Type B pancreatic cell (in vitro differentiated cells): ENCODE results near the gene OSBPL2. TPM values are rescaled to one million over a fixed set of nuclear protein-coding genes. Genes with fewer than 3 reads are reported as not detected.

Experiments used
- DNase-seq: peaks from one replicate; pipeline ENCODE4 v3.0.0; 2021; ENCODE audit warnings: mixed read lengths; ENCODE audit not compliant: unreplicated experiment; ENCODE audit errors: extremely low spot score
- H3K27ac Mint-ChIP-seq: 2 replicates; pipeline ENCODE4 v1.8.0; 2021; ENCODE audit warnings: mild to moderate bottlenecking, mixed read lengths
- H3K27me3 Mint-ChIP-seq: 2 replicates; pipeline ENCODE4 v1.8.0; 2021; ENCODE audit warnings: mixed read lengths
- H3K36me3 Mint-ChIP-seq: 2 replicates; pipeline ENCODE4 v1.8.0; 2021; ENCODE audit warnings: mixed read lengths
- H3K4me1 Mint-ChIP-seq: one replicate; pipeline ENCODE4 v1.8.0; 2021; ENCODE audit warnings: mixed read lengths; ENCODE audit not compliant: unreplicated experiment
- H3K4me3 Mint-ChIP-seq: 2 replicates; pipeline ENCODE4 v1.8.0; 2021; ENCODE audit warnings: mild to moderate bottlenecking, mixed read lengths
- H3K9me3 Mint-ChIP-seq: 2 replicates; pipeline ENCODE4 v1.8.0; 2021; ENCODE audit warnings: mixed read lengths
- CTCF ChIP-seq: fragments of 200-600 bp; sonication (generic); conservative IDR thresholded peaks from 2 replicates; pipeline ENCODE4 v1.5.0; 2021; ENCODE audit warnings: antibody characterized with exemption, mild to moderate bottlenecking
- total RNA-seq: library from RNA; stranded (reverse); gene quantifications from 2 replicates; pipeline ENCODE4 v1.2.1, GENCODE V29; 2021; ENCODE audit warnings: low replicate concordance

Gene OSBPL2
- total RNA-seq, 1 donor from 2014 or later, result 43.7 TPM

GRCh38 chr20:62329389-62330377 lies 91.4 kb downstream of the OSBPL2 start:
- Mint-ChIP-seq H3K36me3 (no peaks in the 10 kb centered on the region), H3K4me1 (no peaks in the 10 kb centered on the region), H3K9me3 (no peaks in the 10 kb centered on the region), H3K4me3 (no peak overlapping the region), H3K27me3 (no peaks in the 10 kb centered on the region), H3K27ac (no peak overlapping the region)
- no peak for TF ChIP-seq CTCF
- DNase-seq, result no peak

GRCh38 chr20:62330576-62331317 lies 92.4 kb downstream of the OSBPL2 start:
- H3K4me3 Mint-ChIP-seq, result no peak overlapping the region
- no peak for TF ChIP-seq CTCF
- no peaks in the 10 kb centered on the region for H3K9me3 Mint-ChIP-seq
- H3K4me1 Mint-ChIP-seq, result no peaks in the 10 kb centered on the region
- H3K27me3 Mint-ChIP-seq, result no peaks in the 10 kb centered on the region
- H3K27ac Mint-ChIP-seq, result no peak overlapping the region
- no peak for DNase-seq
- no peaks in the 10 kb centered on the region for H3K36me3 Mint-ChIP-seq

DNA sequence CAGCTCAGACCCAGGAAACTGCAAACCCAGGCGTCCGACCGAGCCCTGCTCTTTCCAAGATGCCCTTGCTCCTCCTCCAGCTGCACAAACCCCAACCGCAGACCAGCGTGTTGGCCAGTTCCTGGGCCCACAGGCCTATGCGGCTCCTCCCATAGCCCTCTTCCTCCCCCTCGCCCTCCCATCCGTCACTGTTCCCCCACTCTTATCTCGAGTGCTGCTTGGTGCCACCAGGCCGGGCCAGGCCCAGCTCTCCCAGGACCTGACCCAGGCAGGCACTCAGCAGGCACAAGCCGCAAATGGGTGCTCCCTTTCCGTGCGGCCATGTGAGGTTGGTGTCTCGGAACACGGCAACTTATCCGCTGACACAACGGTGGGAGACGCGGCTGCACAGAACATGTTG lies 93.0 kb downstream of the OSBPL2 start:
- Mint-ChIP-seq H3K27me3 (no peaks in the 10 kb centered on the region), H3K9me3 (no peaks in the 10 kb centered on the region), H3K27ac (no peak overlapping the region), H3K4me1 (no peaks in the 10 kb centered on the region), H3K4me3 (no peak overlapping the region), H3K36me3 (no peaks in the 10 kb centered on the region)
- DNase-seq, result no peak
- TF ChIP-seq CTCF, result no peak

DNA sequence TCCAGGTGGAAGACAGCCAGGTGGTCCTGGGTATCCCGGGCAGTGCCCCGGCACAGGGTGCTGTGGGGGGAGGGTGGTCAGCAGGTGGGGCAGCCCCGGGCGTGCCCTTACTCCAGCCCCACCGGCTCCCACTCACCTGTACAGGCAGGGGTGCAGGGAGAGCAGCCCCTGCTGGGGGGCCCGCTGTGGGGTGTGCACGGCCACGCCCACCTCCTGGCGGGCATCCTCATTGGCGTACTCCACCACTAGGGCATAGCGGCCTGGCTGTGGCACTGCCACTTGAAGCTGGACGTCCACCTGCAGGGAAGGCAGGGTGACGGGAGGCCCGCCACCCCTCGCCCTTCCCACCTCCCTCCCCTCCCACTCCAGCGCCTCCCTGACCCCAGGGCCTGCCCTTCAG lies 94.1 kb downstream of the OSBPL2 start:
- no peaks in the 10 kb centered on the region for H3K9me3 Mint-ChIP-seq
- TF ChIP-seq CTCF, result no peak
- H3K4me1 Mint-ChIP-seq, result no peaks in the 10 kb centered on the region
- no peak for DNase-seq
- no peak overlapping the region for H3K27ac Mint-ChIP-seq
- H3K27me3 Mint-ChIP-seq, result no peaks in the 10 kb centered on the region
- H3K36me3 Mint-ChIP-seq, result no peaks in the 10 kb centered on the region
- no peak overlapping the region for H3K4me3 Mint-ChIP-seq

- no peak for TF ChIP-seq CTCF
- Mint-ChIP-seq H3K36me3 (no peaks in the 10 kb centered on the region), H3K9me3 (no peaks in the 10 kb centered on the region), H3K27me3 (no peaks in the 10 kb centered on the region), H3K4me1 (no peaks in the 10 kb centered on the region), H3K4me3 (no peak overlapping the region), H3K27ac (no peak overlapping the region)
- no peak for DNase-seq
Measured at GRCh38 chr20:62332989-62333819, 94.9 kb downstream of the OSBPL2 start.
